Testis (tissue), 3 donors: Measurements from ENCODE around the gene TBXAS1. TPM values are rescaled to one million over a fixed set of nuclear protein-coding genes. Genes with fewer than 3 reads are reported as not detected.
"Not testable (repeated sequence)": the region's sequence is repeated elsewhere in the genome, so short reads cannot be mapped to it uniquely, and the experiment has no call there.

Experiments
- DNase-seq: peaks from one replicate; pipeline ENCODE4 v3.0.0-alpha.2; 2019
- H3K27ac ChIP-seq, 2 donors: fragments of 200-600 bp; sonication (generic); one replicate each; pipeline ENCODE4 v1.5.1; 2019
- H3K27me3 ChIP-seq: fragments of 200-600 bp; sonication (generic); one replicate; pipeline ENCODE4 v1.5.1; 2019
- H3K36me3 ChIP-seq: fragments of 200-600 bp; sonication (generic); one replicate; pipeline ENCODE4 v1.5.1; 2017; ENCODE audit warnings: low read depth; ENCODE audit errors: missing control alignments
- H3K4me1 ChIP-seq: fragments of 200-600 bp; sonication (generic); one replicate; pipeline ENCODE4 v1.5.1; 2019
- H3K4me3 ChIP-seq, 2 donors: fragments of 200-600 bp; sonication (generic); one replicate each; pipeline ENCODE4 v1.5.1; 2017 to 2019
- H3K9me3 ChIP-seq: fragments of 200-600 bp; sonication (generic); one replicate; pipeline ENCODE4 v1.5.1; 2017
- CTCF ChIP-seq, 3 experiments: fragments of 450-650 bp in 2 of 3; fragments of 200-600 bp in 1 of 3; sonication (generic) in 1 of 3; IDR thresholded peaks; one replicate each; pipeline ENCODE4 v1.5.1; 2016 to 2019; ENCODE audit warnings: antibody characterized with exemption in 3 of 3, mild to moderate bottlenecking in 2 of 3, moderate library complexity in 1 of 3
- POLR2A ChIP-seq: fragments of 450-650 bp; IDR thresholded peaks from one replicate; pipeline ENCODE4 v1.6.1; 2017; ENCODE audit warnings: antibody characterized with exemption, mild to moderate bottlenecking, moderate library complexity
- WGBS, 2 donors: methylation state at CpG; one replicate each; pipeline ENCODE4 v1.1.5; 2018; 5-methylcytosine and 5-hydroxymethylcytosine counted together
- intact Hi-C: fragments of 100-400 bp; cut with DNase I; formaldehyde crosslinking; loops from one replicate; pipeline ENCODE4 v1.15.1; 2023; ENCODE audit warnings: low total_unique reads
- polyA plus RNA-seq: library from polyadenylated mRNA; stranded (reverse); fragments of 350-450 nt; fragmentation: Illumina TruSeq; extraction: RNeasy Lipid Tissue Mini Kit (QIAGEN cat#74804); gene quantifications from one replicate; pipeline ENCODE4 v1.2.3, GENCODE V29; 2014; ENCODE audit warnings: low read depth, low replicate concordance; ENCODE audit not compliant: insufficient read depth
- total RNA-seq, 2 donors: library from RNA; depleted of rRNA; stranded (reverse); fragments of >200 nt; gene quantifications; one replicate each; pipeline ENCODE4 v1.2.3, GENCODE V29; 2016

TBXAS1 gene
- total and polyA plus RNA-seq, 3 donors from 2014 or later = 4.9 to 5.7 (median 5.2) TPM

DNA sequence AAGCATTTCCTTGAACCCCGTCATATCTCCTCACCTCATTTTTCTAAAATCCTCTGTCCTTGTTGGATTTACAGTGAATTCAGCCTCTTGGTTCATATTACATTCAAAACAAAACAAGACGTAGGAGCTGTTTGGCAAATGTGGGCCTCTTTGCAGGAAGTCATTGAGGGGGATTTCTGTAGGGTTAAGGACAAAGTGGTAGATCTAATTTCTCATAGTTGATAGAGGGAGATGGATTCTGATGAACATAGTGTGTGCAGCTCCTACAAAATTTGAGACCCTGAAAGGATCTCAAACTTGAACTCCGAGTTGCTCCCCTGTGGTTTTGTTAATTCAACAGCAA, 682 bp downstream of the TBXAS1 start:
- Histone ChIP-seq H3K4me1 (no peaks in the 10 kb centered on the region), H3K4me3 (no peak overlapping the region), H3K36me3 (no peaks in the 10 kb centered on the region), H3K9me3 (no peaks in the 10 kb centered on the region), H3K27me3 (no peaks in the 10 kb centered on the region), H3K27ac (no peak overlapping the region)
- no peak for TF ChIP-seq CTCF (IDR thresholded peaks at IDR 0.05)
- TF ChIP-seq POLR2A = no peak
- 60 to 66% methylated on average over 3 of the region's 3 CpGs for WGBS, 2 donors
- no peak for DNase-seq
- intact Hi-C loops = no loop called here

GRCh38 chr7:139830292-139830691, 1.2 kb downstream of the TBXAS1 start:
- H3K27ac ChIP-seq = no peak overlapping the region
- H3K27me3 ChIP-seq = no peaks in the 10 kb centered on the region
- no peak for DNase-seq
- H3K4me1 ChIP-seq = no peaks in the 10 kb centered on the region
- H3K9me3 ChIP-seq = no peaks in the 10 kb centered on the region
- TF ChIP-seq POLR2A = no peak
- TF ChIP-seq CTCF (IDR thresholded peaks at IDR 0.05) = no peak
- intact Hi-C loops = no loop called here
- H3K4me3 ChIP-seq = no peak overlapping the region
- H3K36me3 ChIP-seq = no peaks in the 10 kb centered on the region
- 86% methylated on average over 4 of the region's 4 CpGs for WGBS, 2 donors

DNA sequence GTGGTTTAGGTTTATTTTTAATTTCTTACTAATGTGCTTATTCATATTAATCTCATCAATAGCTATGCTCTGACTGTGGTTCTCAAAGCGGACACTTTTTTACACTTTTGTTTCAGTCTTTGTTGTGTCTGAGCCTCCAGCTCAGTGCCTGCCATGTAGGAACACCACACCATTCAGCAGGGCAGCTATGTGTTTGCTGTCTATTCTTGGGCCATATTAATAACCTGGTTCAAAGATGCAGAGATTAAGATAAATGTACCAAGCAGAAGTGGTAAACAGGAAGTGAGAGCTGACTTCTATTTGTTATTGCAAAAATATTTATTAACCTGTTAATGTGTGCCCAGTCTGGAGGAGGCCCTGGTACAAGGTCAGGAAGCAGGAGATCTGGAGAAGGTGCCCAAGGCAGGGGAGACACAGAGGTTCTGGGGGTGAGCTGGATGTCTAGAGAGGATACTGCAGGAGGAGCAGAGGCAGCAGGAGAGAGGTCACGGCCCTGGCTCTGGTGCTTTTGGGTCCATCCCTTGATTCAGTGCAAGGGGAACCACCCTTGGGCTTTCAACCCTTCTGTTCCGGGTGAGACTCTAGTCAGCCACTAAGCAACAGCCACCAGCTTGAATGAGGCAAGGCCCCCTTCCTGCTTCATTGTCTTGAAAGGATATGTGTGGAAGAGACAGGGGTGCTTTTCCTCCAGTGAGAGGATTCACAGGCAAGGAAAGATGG, 1.9 kb downstream of the TBXAS1 start:
- Histone ChIP-seq H3K36me3 (no peaks in the 10 kb centered on the region), H3K4me3 (no peak overlapping the region), H3K9me3 (no peaks in the 10 kb centered on the region), H3K27me3 (no peaks in the 10 kb centered on the region), H3K4me1 (no peaks in the 10 kb centered on the region), H3K27ac (no peak overlapping the region)
- 84 to 86% methylated on average over 3 of the region's 3 CpGs for WGBS, 2 donors
- TF ChIP-seq POLR2A = no peak
- no peak for TF ChIP-seq CTCF (IDR thresholded peaks at IDR 0.05)
- intact Hi-C loops = no loop called here
- DNase-seq = no peak

GRCh38 chr7:139835848-139836247, 6.8 kb downstream of the TBXAS1 start:
- WGBS, 2 donors = 77 to 83% methylated on average over 1 of the region's 1 CpG
- H3K27me3 ChIP-seq, H3K4me3 ChIP-seq, DNase-seq, intact Hi-C loops, H3K9me3 ChIP-seq, H3K27ac ChIP-seq, H3K36me3 ChIP-seq, H3K4me1 ChIP-seq: not testable (repeated sequence)

DNA sequence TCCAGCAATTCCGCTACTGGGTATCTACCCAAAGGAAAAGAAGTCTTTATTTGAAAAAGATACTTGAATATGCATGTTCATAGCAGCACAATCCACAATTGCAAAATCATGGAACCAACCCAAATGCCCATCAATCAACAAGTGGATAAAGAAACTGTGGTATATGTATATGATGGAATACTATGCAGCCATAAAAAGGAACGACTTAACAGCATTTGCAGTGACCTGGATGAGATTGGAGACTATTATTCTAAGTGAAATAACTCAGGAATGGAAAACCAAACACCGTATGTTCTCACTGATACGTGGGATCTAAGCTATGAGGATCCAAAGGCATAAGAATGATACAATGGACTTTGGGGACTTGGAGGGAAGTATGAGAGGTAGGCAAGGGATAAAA, 8.2 kb downstream of the TBXAS1 start:
- H3K4me1 ChIP-seq, DNase-seq, H3K27ac ChIP-seq, H3K9me3 ChIP-seq, H3K4me3 ChIP-seq, H3K36me3 ChIP-seq, intact Hi-C loops, H3K27me3 ChIP-seq: not testable (repeated sequence)
- WGBS, 2 donors = 90 to 92% methylated on average over 4 of the region's 4 CpGs

- Histone ChIP-seq H3K9me3 (no peaks in the 10 kb centered on the region), H3K27ac (no peak overlapping the region), H3K4me1 (no peaks in the 10 kb centered on the region), H3K4me3 (no peak overlapping the region), H3K27me3 (no peaks in the 10 kb centered on the region), H3K36me3 (no peaks in the 10 kb centered on the region)
- TF ChIP-seq POLR2A = no peak
- no peak for TF ChIP-seq CTCF (IDR thresholded peaks at IDR 0.05)
- no peak for DNase-seq
- WGBS, 2 donors = 74 to 80% methylated on average over 1 of the region's 1 CpG
- intact Hi-C loops = no loop called here
These were observed 9.2 kb downstream of the TBXAS1 start for GRCh38 chr7:139838276-139838675.
